GM19240 (cell line): Measurements from ENCODE around the gene SYTL3.
A peak's percentile ranks its signal among the peaks of the same experiment; 100 is the strongest.
"Not testable (repeated sequence)": the region's sequence is repeated elsewhere in the genome, so short reads cannot be mapped to it uniquely, and the experiment has no call there.

ENCODE experiments used
- DNase-seq: peaks from one replicate; pipeline ENCODE4 v3.0.0; 2011; ENCODE audit warnings: low spot score; ENCODE audit not compliant: insufficient read length

SYTL3 gene

GRCh38 chr6:158649289-158650143 is at the start of gene SYTL3:
TSS of gene SYTL3 (plus strand) at chr6:158650054. CDS start at chr6:158663269, 13,215 bp downstream.
- no peak for DNase-seq

GRCh38 chr6:158603261-158604047 is 46.4 kb upstream of the SYTL3 start:
- DNase-seq, result no peak

GRCh38 chr6:158604048-158604406 is 45.8 kb upstream of the SYTL3 start:
- DNase-seq, result no peak

GRCh38 chr6:158605266-158605878 is 44.5 kb upstream of the SYTL3 start:
- peak; percentile 35 for DNase-seq

GRCh38 chr6:158606011-158606410 is 43.8 kb upstream of the SYTL3 start:
- DNase-seq, result not testable (repeated sequence)

- DNase-seq, result no peak
Measured at GRCh38 chr6:158606935-158607334, 42.9 kb upstream of the SYTL3 start.

GRCh38 chr6:158607411-158608170 is 42.3 kb upstream of the SYTL3 start:
- DNase-seq, result no peak

GRCh38 chr6:158608221-158608620 is 41.6 kb upstream of the SYTL3 start:
- no peak for DNase-seq

- no peak for DNase-seq
Measured at GRCh38 chr6:158609455-158610155, 40.2 kb upstream of the SYTL3 start.

GRCh38 chr6:158610319-158610968 is 39.4 kb upstream of the SYTL3 start:
- DNase-seq, result no peak

GRCh38 chr6:158611039-158611438 is 38.8 kb upstream of the SYTL3 start:
- DNase-seq, result no peak

GRCh38 chr6:158611541-158612370 is 38.1 kb upstream of the SYTL3 start:
- DNase-seq, result no peak

GRCh38 chr6:158614606-158615005 is 35.2 kb upstream of the SYTL3 start:
- not testable (repeated sequence) for DNase-seq

- DNase-seq, result not testable (repeated sequence)
Measured at GRCh38 chr6:158618289-158618688, 31.6 kb upstream of the SYTL3 start.

GRCh38 chr6:158619922-158620801 is 29.7 kb upstream of the SYTL3 start:
- DNase-seq, result no peak

GRCh38 chr6:158620963-158621693 is 28.7 kb upstream of the SYTL3 start:
- DNase-seq, result no peak

- no peak for DNase-seq
Measured at GRCh38 chr6:158621694-158622544, 27.9 kb upstream of the SYTL3 start.
